Large intestine (tissue), 3 donors: ENCODE results near the gene WDR91. TPM values are rescaled to one million over a fixed set of nuclear protein-coding genes. Genes with fewer than 3 reads are reported as not detected.

Source experiments
- DNase-seq, 2 donors: peaks; one replicate each; pipeline versions ENCODE4 v3.0.0 to v3.0.0-alpha.2; 2013
- H3K27ac ChIP-seq: one replicate; pipeline ENCODE4 v1.5.1; 2013; ENCODE audit warnings: low read length
- H3K27me3 ChIP-seq: 2 replicates; pipeline ENCODE4 v1.6.1; 2013; ENCODE audit warnings: low read length; ENCODE audit not compliant: control insufficient read depth, insufficient read depth
- H3K36me3 ChIP-seq: 2 replicates; pipeline ENCODE4 v1.6.1; 2013; ENCODE audit warnings: low read length; ENCODE audit not compliant: control insufficient read depth, insufficient read depth
- H3K4me1 ChIP-seq: one replicate; pipeline ENCODE4 v1.6.1; 2013; ENCODE audit warnings: low read length; ENCODE audit not compliant: control insufficient read depth, insufficient read depth
- H3K4me3 ChIP-seq: one replicate; pipeline ENCODE4 v1.5.1; 2013; ENCODE audit warnings: low read length
- H3K9me3 ChIP-seq: one replicate; pipeline ENCODE4 v1.6.1; 2013; ENCODE audit warnings: mild to moderate bottlenecking, low read depth, low read length, moderate library complexity; ENCODE audit not compliant: control insufficient read depth
- WGBS: methylation state at CpG from one replicate; pipeline ENCODE4 v1.1.5; 2013; ENCODE audit warnings: low lambda C conversion rate; ENCODE audit not compliant: insufficient coverage; 5-methylcytosine and 5-hydroxymethylcytosine counted together
- polyA plus RNA-seq: library from polyadenylated mRNA; unstranded; fragments of 120-200 nt; gene quantifications from one replicate; pipeline ENCODE4 v1.2.1, GENCODE V29; 2013

WDR91 gene
- polyA plus RNA-seq, 1 donor, result 5.7 TPM

DNA sequence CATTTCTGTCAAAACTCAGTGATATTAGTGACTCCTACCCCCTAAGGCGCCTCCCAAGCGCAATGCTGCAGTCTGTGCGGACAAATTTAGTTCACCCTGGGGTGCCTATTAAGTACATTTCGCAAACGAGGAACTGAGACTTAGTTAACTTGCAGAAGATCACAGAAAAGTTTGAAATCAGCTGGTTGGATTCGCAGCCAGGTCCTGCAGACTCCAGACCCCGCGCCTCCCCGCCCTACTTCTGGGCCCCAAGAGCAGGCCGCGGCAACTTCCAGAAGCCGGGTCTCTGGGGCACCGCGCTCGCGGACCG lies 41.4 kb downstream of the WDR91 start:
- H3K4me1 ChIP-seq, result peaks cover 14% of the 10 kb centered on the region
- H3K4me3 ChIP-seq, result peak overlapping the region; percentile 92
- H3K9me3 ChIP-seq, result no peaks in the 10 kb centered on the region
- peak in 1 of 2 donors; percentile 15 for DNase-seq
- H3K27ac ChIP-seq, result peak overlapping the region; percentile 98
- no CpG with 5 or more reads among the region's 17 CpGs for WGBS
- H3K36me3 ChIP-seq, result peaks cover 39% of the 10 kb centered on the region
- H3K27me3 ChIP-seq, result no peaks in the 10 kb centered on the region

DNA sequence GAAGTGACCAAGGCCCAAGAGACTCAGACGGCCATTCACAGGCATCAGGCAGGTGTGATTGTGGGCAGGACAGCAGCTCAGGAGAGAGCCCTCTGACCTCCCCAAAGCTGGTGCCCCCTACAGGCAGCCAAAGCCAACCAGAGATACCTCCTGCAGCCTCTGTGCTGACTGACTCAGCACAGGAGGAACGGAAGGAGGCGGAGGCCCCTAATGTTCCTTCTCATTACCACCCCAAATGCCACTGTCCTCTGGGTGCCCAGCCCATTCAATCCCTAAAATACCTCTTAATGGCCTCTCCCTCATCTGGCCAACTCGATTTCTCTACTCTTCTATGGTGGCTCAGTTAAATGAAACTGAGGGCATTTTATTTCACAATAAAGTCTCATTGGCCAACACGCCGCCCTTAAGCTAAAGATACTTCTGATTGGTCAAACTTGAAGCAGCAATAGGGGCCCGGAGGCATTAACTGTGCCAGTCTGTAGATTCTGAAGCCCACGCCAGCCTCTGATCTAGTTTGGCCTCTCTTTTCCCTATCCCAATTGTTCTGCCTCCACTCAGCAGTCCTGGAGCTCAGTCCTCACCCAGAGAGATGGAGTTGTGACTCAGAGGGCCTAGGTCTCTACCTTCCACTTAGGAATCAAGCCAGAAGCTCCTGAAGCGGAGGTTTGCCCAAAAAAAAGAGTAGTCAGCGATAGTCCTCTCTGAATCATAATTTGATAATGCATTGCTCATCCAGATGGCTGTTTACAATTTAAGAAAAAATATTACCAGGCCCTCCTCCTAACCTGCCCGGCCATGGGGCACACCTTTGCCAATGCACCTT lies 42.0 kb downstream of the WDR91 start:
- H3K27ac ChIP-seq, result peak overlapping the region; percentile 98
- H3K36me3 ChIP-seq, result peaks cover 44% of the 10 kb centered on the region
- no peaks in the 10 kb centered on the region for H3K9me3 ChIP-seq
- peak overlapping the region; percentile 92 for H3K4me3 ChIP-seq
- peaks cover 14% of the 10 kb centered on the region for H3K4me1 ChIP-seq
- DNase-seq, result no peak
- 63% methylated on average over 2 of the region's 11 CpGs for WGBS
- no peaks in the 10 kb centered on the region for H3K27me3 ChIP-seq

DNA sequence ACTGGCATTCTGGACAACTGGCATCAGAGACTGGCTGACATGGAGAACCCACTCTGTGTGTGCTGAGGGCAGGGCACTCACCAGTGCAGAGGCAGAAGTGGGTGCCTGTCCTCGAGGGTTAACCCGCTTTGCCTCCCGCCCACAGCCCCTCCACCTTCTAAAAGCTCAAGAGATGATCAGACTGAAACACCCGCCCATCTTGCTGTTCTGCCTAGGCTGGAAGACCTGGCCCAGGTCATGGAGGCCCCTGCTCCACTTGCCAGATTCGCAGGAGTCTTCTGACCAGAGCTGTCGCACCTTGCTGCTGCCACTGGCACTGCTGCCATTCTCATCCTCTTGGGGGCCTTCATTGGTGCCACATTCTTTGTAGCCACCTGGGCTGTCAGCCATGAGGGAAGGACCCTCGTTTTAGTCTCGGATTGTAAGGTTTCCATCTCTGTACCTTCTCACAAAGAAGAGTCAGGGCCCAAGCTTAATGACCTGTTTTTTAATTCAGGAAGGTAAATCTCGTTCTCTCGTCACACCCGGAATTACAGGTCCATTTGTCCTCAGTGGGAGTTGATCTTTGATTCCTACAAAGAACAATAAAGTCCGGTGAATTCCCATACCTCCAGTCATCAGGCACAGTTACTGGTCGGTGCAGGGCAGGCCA lies 42.7 kb downstream of the WDR91 start:
- 94% methylated on average over 3 of the region's 13 CpGs for WGBS
- no peak for DNase-seq
- Histone ChIP-seq H3K4me1 (peaks cover 14% of the 10 kb centered on the region), H3K27ac (no peak overlapping the region), H3K4me3 (no peak overlapping the region), H3K36me3 (peaks cover 47% of the 10 kb centered on the region), H3K9me3 (no peaks in the 10 kb centered on the region), H3K27me3 (no peaks in the 10 kb centered on the region)

DNA sequence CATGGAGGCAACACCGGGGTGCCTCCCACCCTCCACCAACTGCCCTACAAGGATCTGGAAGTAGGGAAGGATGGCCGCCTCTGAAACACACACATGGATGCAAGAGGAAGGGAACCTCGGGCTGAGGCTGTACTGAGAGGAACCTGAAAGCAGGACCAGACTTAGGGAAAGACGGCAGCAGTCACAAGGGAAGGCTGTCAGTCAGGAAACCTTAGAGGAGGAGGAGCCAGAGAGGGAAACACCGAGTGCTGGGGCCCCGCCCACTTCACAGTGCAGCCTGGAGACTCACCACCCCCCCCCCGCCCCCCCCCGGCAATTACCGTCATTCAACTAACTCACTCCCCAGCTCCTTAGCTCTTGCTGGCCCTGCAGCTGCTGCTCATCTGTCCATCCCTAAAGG lies 43.3 kb downstream of the WDR91 start:
- WGBS, result no CpG with 5 or more reads among the region's 9 CpGs
- Histone ChIP-seq H3K9me3 (no peaks in the 10 kb centered on the region), H3K27ac (no peak overlapping the region), H3K27me3 (no peaks in the 10 kb centered on the region), H3K4me3 (no peak overlapping the region), H3K4me1 (peaks cover 14% of the 10 kb centered on the region), H3K36me3 (peaks cover 47% of the 10 kb centered on the region)
- DNase-seq, result no peak

DNA sequence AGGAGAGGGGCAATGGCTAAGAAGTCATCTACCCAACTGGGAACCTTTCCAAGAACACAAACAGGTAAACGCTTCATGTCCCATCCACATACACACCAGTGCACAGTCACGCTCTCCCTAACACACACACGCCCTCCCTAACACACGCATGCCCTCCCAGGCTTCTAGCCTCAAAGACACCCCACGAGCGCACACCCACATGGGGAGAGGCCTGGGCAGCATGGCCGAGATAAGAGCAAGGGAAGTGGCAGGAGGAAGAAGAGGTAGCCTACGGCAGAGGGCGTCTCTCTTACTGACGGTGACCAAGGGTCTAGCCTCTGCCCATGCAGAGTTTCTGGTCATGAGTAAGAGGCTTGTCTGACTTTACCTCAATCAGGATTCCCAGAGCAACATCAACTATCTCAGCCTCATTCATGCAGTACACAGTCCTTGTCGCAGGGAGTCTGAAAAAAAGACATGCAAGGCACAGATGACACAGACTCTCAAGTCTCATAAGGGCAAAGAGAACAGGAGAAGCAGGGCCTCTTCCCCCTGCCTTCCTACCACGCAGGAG lies 43.9 kb downstream of the WDR91 start:
- Histone ChIP-seq H3K36me3 (peaks cover 47% of the 10 kb centered on the region), H3K9me3 (no peaks in the 10 kb centered on the region), H3K4me3 (no peak overlapping the region), H3K27me3 (no peaks in the 10 kb centered on the region), H3K4me1 (peaks cover 14% of the 10 kb centered on the region), H3K27ac (no peak overlapping the region)
- no CpG with 5 or more reads among the region's 12 CpGs for WGBS
- no peak for DNase-seq

DNA sequence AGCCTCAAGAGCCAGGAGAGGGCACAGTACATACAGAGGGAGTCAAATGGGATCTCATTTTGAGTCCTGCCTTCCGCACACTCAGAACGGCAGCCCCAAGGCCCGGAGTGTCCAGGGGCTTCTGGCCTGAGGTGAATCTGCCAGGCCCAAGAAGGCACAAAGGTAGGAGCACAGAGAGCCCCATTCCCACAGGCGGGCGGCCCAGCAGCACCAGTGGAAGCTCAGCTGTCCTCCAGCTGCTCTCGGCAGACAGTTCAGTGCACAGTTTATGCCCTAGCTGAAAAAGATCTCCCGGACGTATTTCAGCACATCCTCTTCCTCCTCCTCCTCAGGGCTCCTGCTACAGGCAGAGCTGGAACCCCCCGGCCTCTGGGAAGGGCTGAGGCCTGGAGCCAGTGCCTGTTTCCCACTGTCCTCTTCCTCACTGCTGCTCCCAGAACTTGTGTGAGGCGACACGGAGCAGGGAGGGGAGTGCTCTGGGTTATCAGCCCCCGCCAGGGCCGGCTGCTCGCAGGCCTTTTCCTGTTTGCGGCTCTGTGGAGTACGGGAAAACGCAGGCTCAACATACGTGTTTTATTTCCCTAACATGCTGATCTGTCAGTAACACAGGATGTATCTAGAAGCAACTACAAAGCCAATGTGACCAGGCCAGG lies 44.9 kb downstream of the WDR91 start:
- no CpG with 5 or more reads among the region's 18 CpGs for WGBS
- Histone ChIP-seq H3K36me3 (peaks cover 49% of the 10 kb centered on the region), H3K27me3 (no peaks in the 10 kb centered on the region), H3K4me3 (no peak overlapping the region), H3K9me3 (peaks cover 5% of the 10 kb centered on the region), H3K27ac (no peak overlapping the region), H3K4me1 (peaks cover 14% of the 10 kb centered on the region)
- no peak for DNase-seq

DNA sequence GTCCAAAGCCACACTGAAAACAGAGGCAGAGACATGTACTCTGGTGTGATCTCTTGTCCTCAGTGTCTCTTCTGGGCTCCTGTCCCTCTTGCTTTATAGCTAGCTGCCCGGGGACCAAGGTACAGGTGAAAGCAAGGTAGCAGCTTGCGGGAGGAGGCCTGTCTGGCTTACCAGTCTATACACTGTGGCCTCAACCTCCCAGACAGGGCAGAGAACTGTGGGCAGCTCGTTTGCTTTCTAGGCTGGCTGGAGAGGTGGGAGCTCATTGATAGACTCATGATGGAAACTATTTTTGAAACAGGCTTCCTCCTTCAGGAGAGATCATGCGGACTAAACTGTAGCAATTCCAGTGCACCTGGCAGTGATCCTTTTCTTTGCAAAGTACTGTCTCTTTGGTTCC lies 45.5 kb downstream of the WDR91 start:
- no CpG with 5 or more reads among the region's 4 CpGs for WGBS
- DNase-seq, result no peak
- H3K36me3 ChIP-seq, result peaks cover 49% of the 10 kb centered on the region
- peaks cover 14% of the 10 kb centered on the region for H3K4me1 ChIP-seq
- H3K9me3 ChIP-seq, result peaks cover 5% of the 10 kb centered on the region
- H3K27ac ChIP-seq, result no peak overlapping the region
- H3K4me3 ChIP-seq, result no peak overlapping the region
- H3K27me3 ChIP-seq, result no peaks in the 10 kb centered on the region

DNA sequence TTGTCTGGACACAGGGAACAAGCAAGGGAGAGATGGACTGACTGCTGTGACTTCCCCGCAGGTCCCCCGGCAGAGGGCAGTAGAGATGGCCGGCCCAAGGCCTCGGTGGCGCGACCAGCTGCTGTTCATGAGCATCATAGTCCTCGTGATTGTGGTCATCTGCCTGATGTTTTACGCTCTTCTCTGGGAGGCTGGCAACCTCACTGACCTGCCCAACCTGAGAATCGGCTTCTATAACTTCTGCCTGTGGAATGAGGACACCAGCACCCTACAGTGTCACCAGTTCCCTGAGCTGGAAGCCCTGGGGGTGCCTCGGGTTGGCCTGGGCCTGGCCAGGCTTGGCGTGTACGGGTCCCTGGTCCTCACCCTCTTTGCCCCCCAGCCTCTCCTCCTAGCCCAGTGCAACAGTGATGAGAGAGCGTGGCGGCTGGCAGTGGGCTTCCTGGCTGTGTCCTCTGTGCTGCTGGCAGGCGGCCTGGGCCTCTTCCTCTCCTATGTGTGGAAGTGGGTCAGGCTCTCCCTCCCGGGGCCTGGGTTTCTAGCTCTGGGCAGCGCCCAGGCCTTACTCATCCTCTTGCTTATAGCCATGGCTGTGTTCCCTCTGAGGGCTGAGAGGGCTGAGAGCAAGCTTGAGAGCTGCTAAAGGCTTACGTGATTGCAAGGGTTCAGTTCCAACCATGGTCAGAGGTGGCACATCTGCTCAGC lies 46.8 kb downstream of the WDR91 start:
- Histone ChIP-seq H3K27me3 (no peaks in the 10 kb centered on the region), H3K36me3 (peaks cover 49% of the 10 kb centered on the region), H3K4me3 (no peak overlapping the region), H3K4me1 (peaks cover 13% of the 10 kb centered on the region), H3K27ac (no peak overlapping the region), H3K9me3 (peaks cover 5% of the 10 kb centered on the region)
- DNase-seq, result no peak
- no CpG with 5 or more reads among the region's 18 CpGs for WGBS

DNA sequence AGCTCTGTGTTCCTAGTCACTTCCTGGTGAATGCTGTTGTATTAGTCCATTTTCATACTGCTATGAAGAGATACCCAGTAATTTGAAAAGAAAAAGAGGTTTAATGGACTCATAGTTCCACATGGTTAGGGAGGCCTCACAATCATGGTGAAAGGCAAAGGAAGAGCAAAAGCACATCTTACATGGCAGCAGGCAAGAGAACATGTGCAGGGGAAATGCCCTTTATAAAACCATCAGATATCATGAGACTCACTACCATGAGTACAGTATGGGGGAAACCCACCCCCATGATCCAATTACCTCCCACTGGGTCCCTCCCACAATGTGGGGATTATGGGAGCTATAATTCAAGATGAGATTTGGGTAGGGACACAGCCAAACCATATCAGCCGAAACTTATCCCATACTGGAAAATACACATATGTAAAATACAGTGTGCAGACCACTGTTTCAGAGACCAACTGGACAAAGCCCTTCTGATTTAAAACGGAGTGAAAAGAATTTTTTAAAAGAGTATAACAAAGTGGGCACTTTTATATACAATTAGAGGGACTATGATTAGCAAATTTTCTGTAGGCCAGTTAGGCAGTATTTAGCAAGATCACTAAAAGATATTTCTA lies 48.8 kb downstream of the WDR91 start:
- H3K27me3 ChIP-seq, result no peaks in the 10 kb centered on the region
- no peaks in the 10 kb centered on the region for H3K4me1 ChIP-seq
- H3K36me3 ChIP-seq, result peaks cover 38% of the 10 kb centered on the region
- no peak overlapping the region for H3K4me3 ChIP-seq
- DNase-seq, result no peak
- 100% methylated on average over 1 of the region's 2 CpGs for WGBS
- no peak overlapping the region for H3K27ac ChIP-seq
- H3K9me3 ChIP-seq, result peaks cover 5% of the 10 kb centered on the region

DNA sequence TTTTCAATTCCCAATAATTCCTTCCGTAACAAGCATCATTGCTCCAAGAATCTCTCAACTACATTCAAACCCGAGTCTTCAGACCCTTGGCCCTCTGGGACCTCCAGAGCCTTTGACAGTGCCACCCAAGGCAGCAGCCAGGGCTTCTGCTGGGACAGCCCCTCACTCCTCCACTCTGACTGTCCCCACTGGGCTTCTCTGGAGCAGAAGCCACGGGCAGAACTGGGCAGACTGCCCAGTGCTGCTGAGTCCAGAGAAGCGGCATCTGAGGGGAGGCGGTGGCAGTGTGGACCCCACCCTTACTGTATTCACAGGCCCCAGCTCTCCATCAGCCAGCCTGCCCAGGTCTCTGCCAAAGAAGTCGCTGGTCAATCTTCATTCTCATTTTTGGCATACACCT lies 49.7 kb downstream of the WDR91 start:
- no peaks in the 10 kb centered on the region for H3K27me3 ChIP-seq
- peaks cover 34% of the 10 kb centered on the region for H3K36me3 ChIP-seq
- no peak overlapping the region for H3K4me3 ChIP-seq
- no peak overlapping the region for H3K27ac ChIP-seq
- WGBS, result 100% methylated on average over 1 of the region's 6 CpGs
- peaks cover 5% of the 10 kb centered on the region for H3K9me3 ChIP-seq
- no peak for DNase-seq
- no peaks in the 10 kb centered on the region for H3K4me1 ChIP-seq
